GM18526 (cell line): ENCODE measurements around the gene ASCL5.

Experiments used
- POLR2A ChIP-seq: IDR thresholded peaks from 3 replicates; pipeline ENCODE4 v1.6.1; 2011; ENCODE audit not compliant: insufficient read length; ENCODE audit errors: extremely low read depth

The ASCL5 gene

DNA sequence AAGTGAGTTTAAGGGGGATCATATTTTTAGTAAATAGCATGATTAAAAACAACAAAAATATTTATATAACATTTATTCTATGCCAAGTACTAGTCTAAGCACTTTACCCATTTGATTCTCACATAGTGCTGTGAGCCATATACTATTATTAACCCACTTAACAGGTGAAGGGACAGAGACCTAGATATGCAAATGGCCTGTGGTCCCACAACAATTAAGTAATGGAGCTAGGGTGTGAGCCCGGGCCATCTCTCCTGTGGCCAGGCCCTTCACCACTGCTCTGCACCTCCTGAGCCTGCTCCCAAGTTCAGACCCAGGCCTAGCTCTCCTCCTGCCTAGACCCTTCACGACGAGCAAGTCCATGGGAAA, 537 bp downstream of the ASCL5 start:
- TF ChIP-seq POLR2A = no peak

DNA sequence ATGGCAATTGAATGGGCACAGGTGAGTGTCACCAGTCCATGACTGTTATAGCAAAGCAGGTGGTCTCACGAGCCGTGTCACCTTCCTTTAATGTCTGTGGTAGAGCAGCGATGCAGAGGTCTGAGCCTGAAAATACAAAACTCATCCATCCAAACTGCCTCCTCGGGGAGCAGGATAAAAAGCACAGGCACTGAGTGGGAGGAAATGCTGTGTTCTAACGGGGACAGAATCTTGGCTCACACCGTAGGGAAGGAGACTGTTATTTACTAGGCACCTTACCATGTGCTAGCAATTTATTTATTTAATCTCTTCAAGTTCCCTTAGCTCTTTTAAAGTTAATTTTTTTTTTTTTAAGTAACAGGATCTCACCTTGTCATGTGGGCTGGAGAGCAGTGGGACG, 1.2 kb downstream of the ASCL5 start:
- TF ChIP-seq POLR2A = no peak

DNA sequence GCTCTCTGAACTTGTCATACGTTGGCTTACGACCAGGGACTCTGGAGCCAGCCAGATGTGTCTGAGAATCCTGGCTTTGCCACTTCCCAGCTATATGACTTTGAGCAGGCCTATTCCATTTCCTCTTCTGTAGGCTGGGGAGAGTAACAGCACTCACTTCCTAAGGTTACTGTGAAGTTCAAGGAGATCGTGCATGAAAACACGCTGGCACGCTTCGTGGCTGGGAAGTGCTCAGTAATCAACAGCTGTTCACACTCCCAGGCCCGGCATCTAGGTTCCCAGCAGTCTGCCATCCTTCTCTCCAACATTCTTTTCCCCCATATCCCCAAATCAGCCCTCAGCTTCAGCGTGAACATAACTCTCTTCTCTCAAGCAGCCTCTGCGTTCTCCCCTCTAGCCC, 2.0 kb downstream of the ASCL5 start:
- TF ChIP-seq POLR2A = no peak

DNA sequence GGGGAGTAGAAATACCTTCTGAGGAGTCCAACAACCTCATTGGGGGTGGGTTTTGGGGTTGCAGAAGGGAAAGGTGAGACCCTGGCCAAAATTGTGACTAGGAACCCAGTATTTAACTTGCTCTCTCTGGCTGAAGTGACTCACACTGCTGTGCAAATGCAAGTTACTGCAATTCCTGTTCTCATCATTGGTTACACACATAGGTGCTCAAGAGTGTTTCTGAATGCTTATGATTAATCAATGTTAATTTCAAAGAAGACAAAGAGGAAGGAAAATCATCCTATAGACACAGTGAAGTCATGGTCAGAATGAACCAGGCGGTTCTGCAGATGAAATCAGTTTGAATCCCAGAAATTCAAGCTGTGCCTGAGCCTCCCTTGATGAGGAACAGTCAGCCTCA, 3.1 kb downstream of the ASCL5 start:
- no peak for TF ChIP-seq POLR2A

DNA sequence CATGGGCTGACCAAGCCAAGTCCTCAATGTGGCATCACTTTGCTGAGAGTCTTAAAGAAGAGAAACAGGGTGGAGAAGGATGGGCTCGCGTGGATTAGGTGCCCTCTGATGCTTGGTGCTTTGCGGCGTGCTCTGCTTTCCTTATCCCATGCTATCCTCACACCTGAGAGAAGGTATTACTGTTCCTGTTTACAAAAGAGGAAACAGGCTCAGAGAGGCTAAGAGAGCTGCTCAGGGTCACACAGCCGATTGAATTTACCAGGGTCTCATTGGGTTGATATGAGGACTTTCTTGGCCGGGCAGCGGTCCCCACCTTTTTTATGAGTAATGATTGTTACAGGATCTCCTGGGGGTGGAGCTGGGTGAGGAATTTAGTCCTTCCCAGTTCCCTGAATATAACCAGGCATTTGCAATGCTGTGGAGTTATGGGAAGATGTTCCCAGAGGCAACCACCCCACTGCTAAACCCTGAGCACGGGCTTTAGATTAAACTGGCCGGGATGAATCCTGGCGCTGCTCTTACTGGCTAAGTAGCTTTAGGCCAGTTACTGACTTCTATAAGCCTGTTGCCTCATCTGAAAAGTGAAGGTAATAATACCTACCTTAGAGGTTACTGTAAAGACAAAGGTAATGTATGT, 4.5 kb downstream of the ASCL5 start:
- no peak for TF ChIP-seq POLR2A

DNA sequence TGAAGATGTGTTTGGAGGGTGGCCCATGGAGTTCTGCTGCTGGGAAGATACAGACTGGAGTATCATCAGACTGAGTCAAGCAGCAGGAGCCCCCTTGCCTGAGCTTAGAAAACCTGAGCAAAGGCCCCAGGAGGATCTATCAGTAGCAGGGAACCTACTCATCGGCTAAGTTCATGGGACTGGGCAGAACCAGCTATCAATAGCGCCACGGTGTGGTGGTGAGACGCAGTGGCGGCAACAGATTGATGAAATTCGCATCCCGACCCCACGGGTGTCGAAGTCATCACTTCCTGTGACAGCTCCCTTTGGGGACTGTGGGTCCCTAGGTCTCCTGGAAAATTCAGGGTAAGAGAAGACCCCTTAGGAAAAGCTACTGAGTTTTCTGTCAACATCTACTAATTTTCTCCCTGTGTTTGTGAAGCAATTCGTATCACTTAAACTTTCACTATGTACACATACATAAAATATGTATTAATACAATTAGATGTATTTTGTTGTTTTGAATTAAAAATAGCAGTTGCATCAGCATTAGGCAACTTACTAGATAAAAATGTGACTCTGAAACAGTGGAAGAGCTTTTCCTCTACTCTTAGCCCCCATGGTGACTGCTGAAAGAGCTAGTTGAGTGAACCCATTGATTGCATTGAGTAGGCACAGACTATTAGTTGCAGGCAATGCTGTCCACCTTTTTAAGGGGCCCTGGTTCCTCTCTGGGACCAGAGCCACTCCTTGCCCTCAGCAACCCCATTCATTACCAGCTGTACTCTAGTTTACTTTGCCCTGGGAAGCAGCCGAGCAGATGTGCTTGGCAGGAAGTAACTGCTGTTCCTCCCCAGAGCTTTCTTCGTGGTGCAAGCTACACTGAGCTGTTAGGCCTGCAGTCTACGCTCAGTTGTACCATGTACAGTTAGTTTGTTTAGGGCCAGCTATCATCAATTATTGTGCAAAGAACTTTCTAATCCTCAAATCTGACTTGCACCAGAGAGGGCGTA, 7.5 kb downstream of the ASCL5 start:
- TF ChIP-seq POLR2A = no peak

DNA sequence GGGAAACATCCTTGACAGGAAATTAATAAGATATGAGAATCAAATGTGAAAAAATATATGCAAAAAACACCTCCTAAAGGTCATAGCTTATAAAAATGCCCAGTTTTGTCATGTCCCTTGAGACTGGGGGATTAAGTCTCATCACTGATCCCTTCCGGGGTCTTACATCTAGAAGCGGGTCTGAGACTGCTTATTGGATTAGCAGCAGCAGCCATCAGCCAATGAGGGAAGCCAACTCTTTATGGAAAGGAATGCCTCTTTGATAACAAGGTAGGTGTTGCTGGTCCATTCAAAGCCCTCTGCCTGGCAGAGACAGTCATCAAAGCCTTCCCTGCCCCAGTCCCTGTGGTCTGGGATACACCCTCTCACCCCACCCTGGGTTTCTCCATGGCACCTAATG, 10.9 kb downstream of the ASCL5 start:
- no peak for TF ChIP-seq POLR2A

DNA sequence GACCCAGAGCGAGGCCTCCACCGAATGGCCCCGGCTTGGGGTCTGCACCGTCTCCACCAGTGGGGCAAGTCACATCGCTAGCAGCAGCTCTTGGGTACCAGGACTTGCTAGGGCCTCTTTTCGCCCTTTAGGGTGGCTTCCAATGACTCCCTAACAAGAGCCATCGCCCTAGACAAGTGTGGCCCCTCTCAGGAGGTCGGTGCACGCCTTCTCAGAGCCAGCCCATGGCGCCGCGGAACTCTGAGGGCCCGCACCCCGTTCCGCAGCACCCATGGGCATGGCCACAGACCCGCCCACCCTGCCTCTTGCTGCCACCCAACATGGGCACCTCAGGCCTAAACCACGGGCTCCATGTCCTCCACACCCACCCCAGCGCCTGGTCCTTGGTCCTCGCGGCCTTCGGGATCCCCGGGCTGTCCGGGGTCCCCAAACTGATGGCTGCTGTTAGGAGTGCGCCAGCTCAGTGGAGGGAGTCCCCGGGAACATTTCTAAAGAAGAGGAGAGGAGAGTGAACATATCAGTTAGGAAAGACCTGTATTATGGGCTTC, 11.5 kb downstream of the ASCL5 start:
- no peak for TF ChIP-seq POLR2A

DNA sequence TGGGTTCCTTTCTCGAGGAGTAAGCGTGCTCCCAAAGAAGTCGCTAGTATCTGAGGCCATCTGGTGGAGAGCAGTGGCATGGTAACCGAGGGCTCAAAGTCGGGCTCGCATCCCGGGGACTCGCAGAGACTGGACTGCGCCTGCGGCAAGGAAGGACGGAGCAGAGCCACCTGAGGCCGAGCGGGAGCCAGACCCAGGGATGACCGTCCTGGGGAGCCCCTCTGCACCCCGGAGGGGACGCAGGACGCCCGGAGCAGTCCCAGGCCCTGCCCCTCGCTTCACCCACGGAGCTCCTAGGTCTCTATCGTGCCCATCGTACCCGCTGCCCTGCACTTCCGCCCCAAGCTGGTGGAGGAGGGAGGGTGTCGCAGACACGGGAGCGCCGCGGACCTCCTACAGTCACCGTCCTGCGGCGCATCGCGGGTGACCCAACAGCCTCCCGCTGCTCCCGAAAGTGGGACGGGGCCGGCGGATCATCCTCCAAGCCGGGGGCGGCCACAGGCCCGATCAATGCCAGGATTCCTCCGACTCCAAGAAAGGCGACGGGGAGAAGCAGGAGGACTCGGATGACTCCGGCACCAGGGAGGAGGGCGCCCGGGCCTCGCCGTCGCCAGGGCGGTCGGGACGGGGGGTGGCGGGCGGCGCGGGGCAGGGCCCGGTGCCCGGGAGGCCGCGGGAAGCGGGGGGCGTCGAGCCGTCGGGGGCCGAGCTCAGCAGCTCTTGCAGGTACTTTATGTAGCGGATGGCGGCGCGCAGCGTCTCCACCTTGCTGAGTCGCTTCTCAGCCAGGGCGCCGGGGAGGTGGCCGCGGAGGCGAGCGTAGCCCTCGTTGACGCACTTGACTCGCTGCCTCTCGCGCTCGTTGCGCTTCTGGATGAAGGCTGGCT, 12.5 kb downstream of the ASCL5 start:
- no peak for TF ChIP-seq POLR2A

DNA sequence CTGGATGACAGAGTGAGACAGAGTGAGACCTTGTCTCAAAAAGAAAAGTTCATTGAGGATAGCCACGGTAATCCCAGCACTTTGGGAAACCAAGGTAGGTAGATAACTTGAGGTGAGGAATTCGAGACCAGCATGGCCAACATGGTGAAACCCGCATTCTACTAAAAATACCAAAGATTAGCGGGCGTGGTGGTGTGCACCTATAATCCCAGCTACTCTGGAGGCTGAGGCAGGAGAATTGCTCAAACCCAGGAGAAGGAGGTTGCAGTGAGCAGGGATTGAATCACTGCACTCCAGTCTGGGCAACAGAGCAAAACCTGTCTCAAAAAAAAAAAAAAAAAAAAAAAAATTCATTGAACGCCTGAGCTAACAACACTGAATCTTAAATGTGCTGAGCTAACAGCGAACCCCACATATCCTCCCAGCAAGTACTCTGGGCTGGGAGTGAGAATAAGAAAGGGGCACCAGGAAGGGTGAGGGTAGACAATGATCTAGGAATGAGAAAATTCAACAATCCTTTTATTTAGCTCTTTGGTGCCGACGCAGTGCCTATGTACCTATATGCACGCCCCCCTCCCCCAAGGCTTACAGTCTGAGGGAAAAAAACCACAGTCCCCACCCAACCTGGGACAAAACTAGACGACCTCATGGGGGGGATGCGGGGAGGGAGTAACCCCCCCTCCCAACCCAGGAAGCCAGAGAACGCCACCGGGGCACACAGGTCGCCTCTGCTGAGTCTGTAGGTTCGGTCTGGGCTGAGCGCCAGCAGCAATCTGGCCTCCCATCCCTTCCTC, 13.3 kb downstream of the ASCL5 start:
- TF ChIP-seq POLR2A = no peak

DNA sequence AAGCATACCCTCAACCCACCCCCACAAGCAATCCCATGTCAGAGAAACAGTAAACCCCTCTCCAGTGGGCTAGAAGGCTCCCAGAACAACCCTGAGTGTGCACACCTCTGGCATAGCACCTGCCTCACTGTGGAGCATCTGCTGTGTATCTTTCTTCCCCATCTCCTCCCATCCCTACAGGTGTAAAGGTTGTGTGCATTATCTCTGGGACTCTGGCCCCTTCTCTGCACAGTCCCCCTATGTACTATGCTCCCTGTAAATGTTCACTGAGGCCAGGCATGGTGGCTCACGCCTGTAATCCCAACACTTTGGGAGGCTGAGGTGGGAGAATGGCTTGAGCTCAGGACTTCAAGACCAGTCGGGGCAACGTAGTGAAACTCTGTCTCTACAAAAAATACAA, 14.1 kb downstream of the ASCL5 start:
- TF ChIP-seq POLR2A = no peak

DNA sequence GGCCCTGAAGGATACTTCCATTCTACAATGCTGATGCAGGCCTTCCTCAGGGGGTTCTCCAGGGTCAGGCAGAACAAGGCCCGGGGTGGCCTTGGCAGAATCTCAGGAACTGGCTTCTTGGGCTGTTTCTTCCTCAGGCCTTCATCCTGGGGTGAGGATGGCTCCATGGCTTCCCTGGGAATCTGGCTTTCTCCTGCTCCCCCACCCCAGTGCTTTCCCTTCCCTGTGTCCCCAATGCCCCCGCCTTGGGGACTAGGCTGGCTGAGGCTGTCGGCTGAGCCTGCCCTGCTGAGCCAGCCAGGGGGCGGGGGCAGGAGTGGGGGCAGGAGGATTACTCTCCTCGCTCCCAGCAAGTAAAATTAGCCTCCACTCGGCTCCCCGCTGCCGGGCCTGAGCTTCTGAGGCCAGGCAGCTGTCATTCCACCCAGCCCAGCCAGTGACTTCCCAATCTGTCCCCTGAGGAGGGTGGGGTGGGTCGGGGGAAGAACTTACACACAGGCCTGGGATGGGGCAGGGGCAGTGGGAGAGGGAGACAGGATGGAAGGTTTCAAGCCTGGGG, 14.7 kb downstream of the ASCL5 start, which contains the start of gene CACNA1S:
Gene CACNA1S (minus strand): TSS at position 254 of the 559 bp plus-strand sequence. CDS start 87 bp downstream, at position 167.
- TF ChIP-seq POLR2A = no peak

DNA sequence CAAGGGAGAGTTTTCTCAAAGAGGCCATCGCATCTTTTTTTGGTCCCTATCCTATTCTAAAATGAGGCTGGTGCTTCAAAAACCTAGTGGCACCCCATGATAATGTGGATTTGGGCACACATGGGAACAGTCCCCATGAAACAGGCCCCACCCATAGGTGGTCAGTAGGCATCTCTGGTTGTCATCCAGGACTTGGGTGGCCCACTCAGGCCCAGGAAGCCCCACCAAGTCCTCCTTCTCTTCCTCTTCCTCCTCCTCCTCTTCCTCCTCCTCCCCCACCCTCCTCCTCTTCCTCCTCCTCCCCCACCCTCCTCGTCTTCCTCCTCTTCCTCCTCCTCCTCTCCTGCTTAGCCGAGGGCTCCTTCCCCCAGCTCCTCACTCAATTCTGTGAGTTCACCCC, 15.3 kb downstream of the ASCL5 start:
- TF ChIP-seq POLR2A = no peak

DNA sequence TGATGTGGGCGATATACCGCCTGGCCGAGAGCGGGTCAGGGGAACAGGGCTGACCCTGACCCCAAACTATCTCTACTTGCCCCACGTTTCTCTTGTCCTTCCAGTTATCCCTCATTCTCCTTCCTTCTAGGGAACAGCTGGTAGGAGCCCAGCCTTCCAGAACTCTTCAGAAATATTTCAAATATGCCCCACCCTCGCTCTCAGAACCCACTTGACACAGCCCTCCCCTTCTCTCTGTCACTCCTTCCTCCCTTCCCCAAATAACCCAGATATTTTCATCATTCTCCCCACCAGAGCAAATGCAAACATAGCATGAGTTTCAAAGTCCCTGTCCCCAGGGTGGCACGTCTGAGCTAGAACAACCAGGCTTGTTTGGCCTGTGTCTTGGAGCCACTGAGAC, 15.8 kb downstream of the ASCL5 start:
- no peak for TF ChIP-seq POLR2A
